KMS-11 (cell line): ENCODE measurements around the gene NCAM2.

Experiments
- H2AFZ ChIP-seq: fragments of 200-600 bp; sonication (generic); 2 replicates; pipeline ENCODE4 v1.6.1; 2016; ENCODE audit warnings: antibody characterized with exemption, mixed run types, low read depth
- H3K27ac ChIP-seq: fragments of 200-600 bp; sonication (generic); 2 replicates; pipeline ENCODE4 v1.6.1; 2016; ENCODE audit warnings: mild to moderate bottlenecking, mixed run types
- H3K27me3 ChIP-seq: fragments of 200-600 bp; sonication (generic); 2 replicates; pipeline ENCODE4 v1.6.1; 2017; ENCODE audit warnings: mild to moderate bottlenecking, low read depth, mixed run types, moderate library complexity; ENCODE audit not compliant: insufficient read depth
- H3K36me3 ChIP-seq: fragments of 200-600 bp; sonication (generic); 2 replicates; pipeline ENCODE4 v1.6.1; 2017; ENCODE audit warnings: mild to moderate bottlenecking, mixed run types; ENCODE audit not compliant: insufficient read depth
- H3K4me1 ChIP-seq: fragments of 200-600 bp; sonication (generic); 2 replicates; pipeline ENCODE4 v1.6.1; 2016; ENCODE audit warnings: mild to moderate bottlenecking, low read depth, mixed run types; ENCODE audit not compliant: poor library complexity, severe bottlenecking
- H3K4me2 ChIP-seq: fragments of 200-600 bp; sonication (generic); 2 replicates; pipeline ENCODE4 v1.7.0; 2016; ENCODE audit warnings: mild to moderate bottlenecking, mixed run types
- H3K4me3 ChIP-seq: fragments of 200-600 bp; sonication (generic); IDR thresholded peaks from 2 replicates; pipeline ENCODE4 v1.6.1; 2017; ENCODE audit warnings: low read depth, low read length, mixed read lengths; ENCODE audit not compliant: insufficient read depth
- H3K79me2 ChIP-seq: fragments of 200-600 bp; sonication (generic); 2 replicates; pipeline ENCODE4 v1.6.1; 2016; ENCODE audit warnings: low read depth, mixed run types; ENCODE audit not compliant: insufficient read depth
- H3K9ac ChIP-seq: fragments of 200-600 bp; sonication (generic); 2 replicates; pipeline ENCODE4 v1.6.1; 2016; ENCODE audit warnings: mild to moderate bottlenecking, mixed run types
- H4K20me1 ChIP-seq: fragments of 200-600 bp; sonication (generic); 2 replicates; pipeline ENCODE4 v1.6.1; 2016; ENCODE audit warnings: mild to moderate bottlenecking, mixed run types; ENCODE audit not compliant: insufficient read depth
- TF ChIP-seq, protein P1 (sequence below): fragments of 200-600 bp; sonication (generic); conservative IDR thresholded peaks from 2 replicates; pipeline ENCODE4 v1.6.1; 2017; ENCODE audit warnings: low read depth, mild to moderate bottlenecking, antibody characterized with exemption, low read length, moderate library complexity, mixed read lengths

Gene NCAM2

DNA sequence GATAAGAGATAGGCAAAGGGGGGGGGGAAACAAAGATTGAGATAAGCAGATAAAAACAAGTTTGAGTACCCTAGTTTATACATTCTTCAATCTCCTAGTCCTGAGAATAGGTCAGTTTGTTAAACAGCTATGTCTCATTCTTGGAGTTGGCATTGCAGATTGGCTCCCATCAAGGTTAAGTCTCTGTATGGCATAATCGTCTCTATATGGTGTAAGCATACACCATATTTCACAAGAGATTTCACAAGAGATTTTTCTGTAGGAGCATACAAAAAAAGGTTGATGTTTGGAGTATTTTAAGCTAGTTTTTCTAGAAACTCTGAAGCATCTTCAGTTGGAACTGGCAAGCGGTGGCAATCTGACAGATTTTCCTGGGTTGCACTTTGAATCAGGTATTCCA, 35.8 kb downstream of the NCAM2 start:
- Histone ChIP-seq H3K79me2 (no peaks in the 10 kb centered on the region), H2AFZ (no peak overlapping the region), H3K4me3 (no peak overlapping the region), H4K20me1 (no peaks in the 10 kb centered on the region), H3K27ac (no peak overlapping the region), H3K27me3 (no peaks in the 10 kb centered on the region), H3K4me1 (no peaks in the 10 kb centered on the region), H3K4me2 (no peak overlapping the region), H3K9ac (no peak overlapping the region), H3K36me3 (no peaks in the 10 kb centered on the region)
- TF ChIP-seq, protein P1, sequence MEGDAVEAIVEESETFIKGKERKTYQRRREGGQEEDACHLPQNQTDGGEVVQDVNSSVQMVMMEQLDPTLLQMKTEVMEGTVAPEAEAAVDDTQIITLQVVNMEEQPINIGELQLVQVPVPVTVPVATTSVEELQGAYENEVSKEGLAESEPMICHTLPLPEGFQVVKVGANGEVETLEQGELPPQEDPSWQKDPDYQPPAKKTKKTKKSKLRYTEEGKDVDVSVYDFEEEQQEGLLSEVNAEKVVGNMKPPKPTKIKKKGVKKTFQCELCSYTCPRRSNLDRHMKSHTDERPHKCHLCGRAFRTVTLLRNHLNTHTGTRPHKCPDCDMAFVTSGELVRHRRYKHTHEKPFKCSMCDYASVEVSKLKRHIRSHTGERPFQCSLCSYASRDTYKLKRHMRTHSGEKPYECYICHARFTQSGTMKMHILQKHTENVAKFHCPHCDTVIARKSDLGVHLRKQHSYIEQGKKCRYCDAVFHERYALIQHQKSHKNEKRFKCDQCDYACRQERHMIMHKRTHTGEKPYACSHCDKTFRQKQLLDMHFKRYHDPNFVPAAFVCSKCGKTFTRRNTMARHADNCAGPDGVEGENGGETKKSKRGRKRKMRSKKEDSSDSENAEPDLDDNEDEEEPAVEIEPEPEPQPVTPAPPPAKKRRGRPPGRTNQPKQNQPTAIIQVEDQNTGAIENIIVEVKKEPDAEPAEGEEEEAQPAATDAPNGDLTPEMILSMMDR: no peak

DNA sequence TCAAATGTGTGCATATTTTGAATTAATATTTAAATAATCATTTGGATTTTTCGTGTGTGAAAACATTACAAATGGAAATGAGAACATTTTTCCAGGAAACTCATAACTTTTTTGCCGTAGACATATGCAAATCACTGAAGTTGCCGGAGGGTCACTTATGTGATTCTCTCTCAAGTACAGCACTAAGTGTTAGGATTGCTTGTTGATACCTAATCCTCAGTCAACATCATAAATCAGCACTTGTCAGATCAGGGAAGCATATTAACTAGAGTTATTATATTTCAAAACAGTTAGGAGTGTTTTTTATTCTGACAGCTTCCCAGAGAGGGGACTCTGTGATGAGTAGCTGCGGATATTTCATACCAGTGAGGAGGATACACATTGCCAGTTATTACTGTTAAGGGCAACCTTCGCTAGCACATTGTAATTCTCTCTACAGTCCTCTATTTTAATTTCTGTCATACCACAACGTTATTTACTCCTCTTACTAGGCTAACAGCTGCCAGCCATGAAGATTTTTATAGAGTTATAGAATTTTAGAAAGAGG, 41.5 kb downstream of the NCAM2 start:
- no peak overlapping the region for H2AFZ ChIP-seq
- H4K20me1 ChIP-seq: no peaks in the 10 kb centered on the region
- no peaks in the 10 kb centered on the region for H3K36me3 ChIP-seq
- H3K4me2 ChIP-seq: no peak overlapping the region
- TF ChIP-seq, protein P1: no peak
- H3K4me3 ChIP-seq: no peak overlapping the region
- H3K4me1 ChIP-seq: no peaks in the 10 kb centered on the region
- H3K27ac ChIP-seq: no peak overlapping the region
- H3K79me2 ChIP-seq: no peaks in the 10 kb centered on the region
- no peaks in the 10 kb centered on the region for H3K27me3 ChIP-seq
- no peak overlapping the region for H3K9ac ChIP-seq

DNA sequence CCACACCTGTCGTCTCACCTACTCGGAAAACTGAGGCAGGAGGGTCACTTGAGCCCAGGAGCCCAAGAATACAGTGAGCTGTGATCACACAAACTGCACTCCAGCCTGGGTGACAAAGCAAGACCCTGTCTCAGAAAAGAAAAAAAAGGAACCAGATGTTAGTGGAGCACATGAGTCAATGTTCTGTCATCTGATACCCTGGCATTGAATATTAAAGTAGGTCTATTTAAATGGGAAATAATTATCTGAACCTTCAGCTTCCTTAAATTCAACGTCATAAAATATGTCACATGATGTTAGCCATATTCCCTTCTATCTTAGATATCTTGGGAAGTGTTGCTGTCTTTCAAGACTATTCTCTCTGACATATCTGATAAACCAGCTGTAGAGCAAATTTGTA, 47.3 kb downstream of the NCAM2 start:
- H3K36me3 ChIP-seq: no peaks in the 10 kb centered on the region
- H3K9ac ChIP-seq: no peak overlapping the region
- no peaks in the 10 kb centered on the region for H3K79me2 ChIP-seq
- H3K4me3 ChIP-seq: no peak overlapping the region
- H3K27ac ChIP-seq: no peak overlapping the region
- H4K20me1 ChIP-seq: no peaks in the 10 kb centered on the region
- TF ChIP-seq, protein P1: no peak
- H3K27me3 ChIP-seq: no peaks in the 10 kb centered on the region
- no peak overlapping the region for H2AFZ ChIP-seq
- no peaks in the 10 kb centered on the region for H3K4me1 ChIP-seq
- no peak overlapping the region for H3K4me2 ChIP-seq

DNA sequence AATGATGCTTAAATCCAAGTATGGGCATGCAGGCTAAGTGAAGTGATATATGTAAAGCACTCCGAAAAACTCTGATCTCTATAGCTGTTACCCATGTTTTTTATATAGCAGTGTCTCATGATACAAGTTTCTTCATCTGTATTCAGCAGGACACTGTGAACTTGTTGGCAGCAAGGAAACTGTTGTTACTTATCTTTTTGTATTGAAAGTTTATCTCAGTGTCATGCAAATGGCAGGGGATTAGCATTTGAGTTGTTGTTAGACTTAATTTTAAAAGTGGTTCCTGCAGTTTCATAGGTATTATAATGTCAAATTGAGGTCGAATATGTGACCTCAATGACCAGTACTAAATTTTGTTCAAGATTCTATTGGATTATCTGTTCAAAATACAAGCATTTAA, 47.9 kb downstream of the NCAM2 start:
- Histone ChIP-seq H4K20me1 (no peaks in the 10 kb centered on the region), H3K9ac (no peak overlapping the region), H3K4me2 (no peak overlapping the region), H3K27ac (no peak overlapping the region), H2AFZ (no peak overlapping the region), H3K4me1 (no peaks in the 10 kb centered on the region), H3K79me2 (no peaks in the 10 kb centered on the region), H3K4me3 (no peak overlapping the region), H3K27me3 (no peaks in the 10 kb centered on the region), H3K36me3 (no peaks in the 10 kb centered on the region)
- TF ChIP-seq, protein P1: no peak
